Left ventricle myocardium inferior (tissue), 1 donor: Measurements from ENCODE around the gene TBC1D22A. TPM values are rescaled to one million over a fixed set of nuclear protein-coding genes. Genes with fewer than 3 reads are reported as not detected.

Experiments used
- DNase-seq: peaks from one replicate; pipeline ENCODE4 v3.0.0-alpha.2; 2020
- H3K27ac ChIP-seq: fragments of 200-600 bp; replicated peaks from 2 replicates; pipeline ENCODE4 v1.8.0; 2021
- H3K27me3 ChIP-seq: fragments of 200-600 bp; 2 replicates; pipeline ENCODE4 v1.8.0; 2021; ENCODE audit warnings: low read depth
- H3K36me3 ChIP-seq: fragments of 200-600 bp; 2 replicates; pipeline ENCODE4 v1.8.0; 2021
- H3K4me1 ChIP-seq: fragments of 200-600 bp; 2 replicates; pipeline ENCODE4 v1.8.0; 2021
- H3K4me3 ChIP-seq: fragments of 200-600 bp; 2 replicates; pipeline ENCODE4 v1.8.0; 2021; ENCODE audit warnings: mild to moderate bottlenecking, moderate library complexity
- H3K9me3 ChIP-seq: fragments of 200-600 bp; replicated peaks from 2 replicates; pipeline ENCODE4 v1.8.0; 2021
- intact Hi-C: fragments of 100-400 bp; cut with micrococcal nuclease; formaldehyde crosslinking; loops from one replicate; pipeline ENCODE4 v1.11.0; 2022
- total RNA-seq: library from RNA; stranded (reverse); fragmentation: NEBNext Ultra II Directional; extraction: Animal tissue kit (Norgen Biotek cat#: 25700); gene quantifications from one replicate; pipeline ENCODE4 v1.2.1, GENCODE V29; 2021
- TF ChIP-seq, protein P1 (sequence below): fragments of 200-600 bp; IDR thresholded peaks from 2 replicates; pipeline ENCODE4 v1.8.0; 2021; ENCODE audit warnings: antibody characterized with exemption, mild to moderate bottlenecking, borderline replicate concordance
- donor health status: DM: no; HTN: yes; CAD: no; lungs with severe emphysema.

Gene TBC1D22A
- total RNA-seq, 1 donor from 2014 or later, result 16.2 TPM

- intact Hi-C loops, result no loop called here
- H3K36me3 ChIP-seq, result peaks cover 22% of the 10 kb centered on the region
Observed at GRCh38 chr22:46979506-46979905, 217.1 kb downstream of the TBC1D22A start.

GRCh38 chr22:46980392-46980791, 217.9 kb downstream of the TBC1D22A start:
- Histone ChIP-seq H3K27ac (no peak overlapping the region), H3K27me3 (no peaks in the 10 kb centered on the region), H3K36me3 (peaks cover 17% of the 10 kb centered on the region), H3K4me1 (peaks cover 4% of the 10 kb centered on the region), H3K9me3 (no peaks in the 10 kb centered on the region), H3K4me3 (no peak overlapping the region)
- TF ChIP-seq, protein P1, sequence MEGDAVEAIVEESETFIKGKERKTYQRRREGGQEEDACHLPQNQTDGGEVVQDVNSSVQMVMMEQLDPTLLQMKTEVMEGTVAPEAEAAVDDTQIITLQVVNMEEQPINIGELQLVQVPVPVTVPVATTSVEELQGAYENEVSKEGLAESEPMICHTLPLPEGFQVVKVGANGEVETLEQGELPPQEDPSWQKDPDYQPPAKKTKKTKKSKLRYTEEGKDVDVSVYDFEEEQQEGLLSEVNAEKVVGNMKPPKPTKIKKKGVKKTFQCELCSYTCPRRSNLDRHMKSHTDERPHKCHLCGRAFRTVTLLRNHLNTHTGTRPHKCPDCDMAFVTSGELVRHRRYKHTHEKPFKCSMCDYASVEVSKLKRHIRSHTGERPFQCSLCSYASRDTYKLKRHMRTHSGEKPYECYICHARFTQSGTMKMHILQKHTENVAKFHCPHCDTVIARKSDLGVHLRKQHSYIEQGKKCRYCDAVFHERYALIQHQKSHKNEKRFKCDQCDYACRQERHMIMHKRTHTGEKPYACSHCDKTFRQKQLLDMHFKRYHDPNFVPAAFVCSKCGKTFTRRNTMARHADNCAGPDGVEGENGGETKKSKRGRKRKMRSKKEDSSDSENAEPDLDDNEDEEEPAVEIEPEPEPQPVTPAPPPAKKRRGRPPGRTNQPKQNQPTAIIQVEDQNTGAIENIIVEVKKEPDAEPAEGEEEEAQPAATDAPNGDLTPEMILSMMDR, result no peak
- no peak for DNase-seq
- intact Hi-C loops, result no loop called here

More at GRCh38 chr22:46979506-46979905, 217.1 kb downstream of the TBC1D22A start:
- H3K4me3 ChIP-seq, result no peak overlapping the region
- TF ChIP-seq, protein P1, result no peak
- no peaks in the 10 kb centered on the region for H3K9me3 ChIP-seq
- H3K4me1 ChIP-seq, result peaks cover 9% of the 10 kb centered on the region
- no peak for DNase-seq
- H3K27me3 ChIP-seq, result no peaks in the 10 kb centered on the region
- no peak overlapping the region for H3K27ac ChIP-seq

DNA sequence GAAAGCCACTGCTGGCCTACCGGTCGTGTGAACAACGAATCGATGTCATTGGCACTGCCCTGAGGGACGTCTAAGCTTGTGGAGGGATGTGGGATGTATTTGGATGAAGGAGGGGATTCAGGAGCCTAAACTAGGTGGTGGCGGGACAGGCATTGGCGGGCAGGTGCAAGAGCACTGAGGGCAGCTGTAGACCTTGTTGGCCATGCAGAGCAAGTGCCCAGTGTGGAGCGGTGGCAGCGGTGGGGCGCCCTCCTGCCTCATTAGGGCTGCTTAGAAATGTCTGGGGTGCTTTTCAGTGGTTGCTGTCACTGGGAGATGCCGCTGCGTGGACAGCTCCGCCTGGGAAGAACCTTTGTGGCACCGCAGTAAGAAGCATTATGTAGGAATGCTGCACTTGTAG, 220.2 kb downstream of the TBC1D22A start:
- intact Hi-C loops, result no loop called here
- H3K27ac ChIP-seq, result no peak overlapping the region
- TF ChIP-seq, protein P1, result no peak

GRCh38 chr22:46983046-46983445, 220.6 kb downstream of the TBC1D22A start:
- TF ChIP-seq, protein P1, result no peak
- intact Hi-C loops, result no loop called here
- Histone ChIP-seq H3K4me3 (no peak overlapping the region), H3K36me3 (peaks cover 10% of the 10 kb centered on the region), H3K27ac (no peak overlapping the region), H3K27me3 (no peaks in the 10 kb centered on the region), H3K9me3 (no peaks in the 10 kb centered on the region), H3K4me1 (peaks cover 4% of the 10 kb centered on the region)
- no peak for DNase-seq

More for the DNA sequence above, 220.2 kb downstream of the TBC1D22A start:
- Histone ChIP-seq H3K36me3 (peaks cover 10% of the 10 kb centered on the region), H3K27me3 (no peaks in the 10 kb centered on the region), H3K4me3 (no peak overlapping the region), H3K9me3 (no peaks in the 10 kb centered on the region), H3K4me1 (peaks cover 4% of the 10 kb centered on the region)
- DNase-seq, result no peak

GRCh38 chr22:46984751-46985506, 222.5 kb downstream of the TBC1D22A start:
- H3K4me1 ChIP-seq, result peaks cover 4% of the 10 kb centered on the region
- no peaks in the 10 kb centered on the region for H3K27me3 ChIP-seq
- no peak overlapping the region for H3K4me3 ChIP-seq
- TF ChIP-seq, protein P1, result no peak
- DNase-seq, result no peak
- no peak overlapping the region for H3K27ac ChIP-seq
- no peaks in the 10 kb centered on the region for H3K9me3 ChIP-seq
- no peaks in the 10 kb centered on the region for H3K36me3 ChIP-seq
- intact Hi-C loops, result no loop called here
